ENCODE measurements around the gene HSPBP1.
A peak's percentile ranks its signal among the peaks of the same experiment; 100 is the strongest.

Gene HSPBP1

GRCh38 chr19:55304980-55305379 lies 25.1 kb upstream of the HSPBP1 start:
- DNase-seq, result no peak

- no peak for DNase-seq
Observed at GRCh38 chr19:55304279-55304978, 24.5 kb upstream of the HSPBP1 start.

GRCh38 chr19:55303477-55303876 lies 23.6 kb upstream of the HSPBP1 start:
- no peak for DNase-seq

- no peak for DNase-seq
Observed at GRCh38 chr19:55302318-55302703, 22.4 kb upstream of the HSPBP1 start.

GRCh38 chr19:55301459-55302317 lies 21.8 kb upstream of the HSPBP1 start:
- peak; percentile 89 to 98 for DNase-seq

- DNase-seq, result no peak
Observed at GRCh38 chr19:55300886-55301458, 21.1 kb upstream of the HSPBP1 start.

GRCh38 chr19:55299991-55300390 lies 20.1 kb upstream of the HSPBP1 start:
- DNase-seq, result no peak

GRCh38 chr19:55297267-55297666 lies 17.4 kb upstream of the HSPBP1 start:
- DNase-seq, result no peak

GRCh38 chr19:55289117-55289796 lies 9.3 kb upstream of the HSPBP1 start:
- DNase-seq, result no peak

- DNase-seq, result no peak
Observed at GRCh38 chr19:55287361-55288079, 7.6 kb upstream of the HSPBP1 start.

GRCh38 chr19:55285229-55285890 lies 5.5 kb upstream of the HSPBP1 start:
- no peak for DNase-seq

GRCh38 chr19:55284405-55285058 lies 4.6 kb upstream of the HSPBP1 start:
- no peak for DNase-seq

GRCh38 chr19:55283548-55284377 lies 3.9 kb upstream of the HSPBP1 start, which contains the start of gene BRSK1:
Gene BRSK1 (plus strand): TSS chr19:55283997. CDS start chr19:55284443, 446 bp downstream.
- DNase-seq, result peak; percentile 51 to 61

- no peak for DNase-seq
Observed at GRCh38 chr19:55279340-55279739, 570 bp downstream of the HSPBP1 start.

- no peak for DNase-seq
Observed at GRCh38 chr19:55278391-55279135, 1.3 kb downstream of the HSPBP1 start.

- no peak for DNase-seq
Observed at GRCh38 chr19:55277494-55277893, 2.4 kb downstream of the HSPBP1 start.

- DNase-seq, result no peak
Observed at GRCh38 chr19:55276720-55277430, 3.0 kb downstream of the HSPBP1 start.

GRCh38 chr19:55275851-55276719 lies 3.8 kb downstream of the HSPBP1 start:
- no peak for DNase-seq

Data from stimulated activated CD4-positive, alpha-beta T cell treated with anti-CD3 and anti-CD28 coated beads, Interleukin-4, amount 100 ng/mL, for 4 hours (primary cell).